Measurements from ENCODE around the gene DLG5.
"Not testable (repeated sequence)": the region's sequence is repeated elsewhere in the genome, so short reads cannot be mapped to it uniquely, and the experiment has no call there.

DLG5 gene

DNA sequence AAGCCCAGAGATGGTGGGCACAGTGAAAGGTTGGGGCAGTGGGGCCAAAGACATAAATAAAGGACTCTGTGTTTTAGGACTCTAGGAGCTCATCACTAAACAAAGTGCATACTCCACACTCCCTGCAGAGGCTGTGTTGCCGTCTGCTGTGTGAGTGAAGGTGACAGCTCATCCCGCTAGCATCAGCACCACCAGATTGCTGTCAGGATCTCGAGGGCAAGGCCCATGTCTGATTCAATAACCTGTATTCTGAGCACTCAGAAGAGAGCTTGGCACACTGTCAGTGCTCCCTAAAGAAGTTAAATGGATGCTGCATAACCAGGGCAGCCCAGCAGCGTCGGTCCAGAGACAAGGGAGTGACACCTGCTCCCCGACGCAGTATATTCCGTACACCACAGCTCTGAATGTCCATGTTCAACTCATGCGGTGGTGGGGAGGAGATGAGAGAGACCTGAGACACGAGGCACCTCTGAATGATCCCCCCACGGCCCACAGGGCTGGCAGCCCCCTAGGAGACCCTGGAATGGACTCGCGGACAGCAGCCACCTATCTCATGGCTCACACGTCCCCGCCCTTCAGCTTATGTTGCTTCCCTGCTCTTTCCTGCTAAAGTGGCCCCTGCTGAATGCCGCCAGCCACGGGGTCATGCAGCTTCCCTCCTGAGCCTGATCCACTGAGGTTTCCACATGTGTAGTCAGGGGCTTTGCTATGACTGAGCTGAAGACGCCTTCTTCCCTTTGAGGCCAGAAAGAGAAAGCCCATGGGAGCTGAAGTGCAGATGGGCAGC, 156.3 kb downstream of the DLG5 start:
- no peaks in the 10 kb centered on the region for H3K4me1 ChIP-seq (ENCODE audit: insufficient read depth, low read length, poor library complexity, severe bottlenecking)
- no peak overlapping the region for H3K4me3 ChIP-seq (ENCODE audit: low read length, poor library complexity, severe bottlenecking)
- H2AFZ ChIP-seq (ENCODE audit: low read length), result no peak overlapping the region
- H3K27me3 ChIP-seq (ENCODE audit: insufficient read depth, low read length, poor library complexity, severe bottlenecking), result no peaks in the 10 kb centered on the region
- H3K9me2 ChIP-seq (replicated peaks; ENCODE audit: low read depth, low read length), result no peaks in the 10 kb centered on the region
- H3K4me2 ChIP-seq (ENCODE audit: low read depth, low read length, poor library complexity, severe bottlenecking), result no peak overlapping the region
- no peaks in the 10 kb centered on the region for H3K36me3 ChIP-seq (ENCODE audit: insufficient read depth, low read length)
- no peaks in the 10 kb centered on the region for H3F3A ChIP-seq (ENCODE audit: low read depth)
- H3K79me2 ChIP-seq (ENCODE audit: insufficient read depth, low read length), result no peaks in the 10 kb centered on the region
- no peak overlapping the region for H3K9ac ChIP-seq (ENCODE audit: low read depth, low read length, poor library complexity, severe bottlenecking)
- TF ChIP-seq, protein P1, sequence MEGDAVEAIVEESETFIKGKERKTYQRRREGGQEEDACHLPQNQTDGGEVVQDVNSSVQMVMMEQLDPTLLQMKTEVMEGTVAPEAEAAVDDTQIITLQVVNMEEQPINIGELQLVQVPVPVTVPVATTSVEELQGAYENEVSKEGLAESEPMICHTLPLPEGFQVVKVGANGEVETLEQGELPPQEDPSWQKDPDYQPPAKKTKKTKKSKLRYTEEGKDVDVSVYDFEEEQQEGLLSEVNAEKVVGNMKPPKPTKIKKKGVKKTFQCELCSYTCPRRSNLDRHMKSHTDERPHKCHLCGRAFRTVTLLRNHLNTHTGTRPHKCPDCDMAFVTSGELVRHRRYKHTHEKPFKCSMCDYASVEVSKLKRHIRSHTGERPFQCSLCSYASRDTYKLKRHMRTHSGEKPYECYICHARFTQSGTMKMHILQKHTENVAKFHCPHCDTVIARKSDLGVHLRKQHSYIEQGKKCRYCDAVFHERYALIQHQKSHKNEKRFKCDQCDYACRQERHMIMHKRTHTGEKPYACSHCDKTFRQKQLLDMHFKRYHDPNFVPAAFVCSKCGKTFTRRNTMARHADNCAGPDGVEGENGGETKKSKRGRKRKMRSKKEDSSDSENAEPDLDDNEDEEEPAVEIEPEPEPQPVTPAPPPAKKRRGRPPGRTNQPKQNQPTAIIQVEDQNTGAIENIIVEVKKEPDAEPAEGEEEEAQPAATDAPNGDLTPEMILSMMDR (conservative IDR thresholded peaks at IDR 0.05; ENCODE audit: low read length), result no peak
- TF ChIP-seq EZH2phosphoT487 (IDR thresholded peaks at IDR 0.05; ENCODE audit: borderline replicate concordance), result no peak
- no peaks in the 10 kb centered on the region for H4K20me1 ChIP-seq (ENCODE audit: insufficient read depth, low read length, poor library complexity, severe bottlenecking)
- H3K9me3 ChIP-seq (ENCODE audit: insufficient read depth, low read depth, low read length), result no peaks in the 10 kb centered on the region

DNA sequence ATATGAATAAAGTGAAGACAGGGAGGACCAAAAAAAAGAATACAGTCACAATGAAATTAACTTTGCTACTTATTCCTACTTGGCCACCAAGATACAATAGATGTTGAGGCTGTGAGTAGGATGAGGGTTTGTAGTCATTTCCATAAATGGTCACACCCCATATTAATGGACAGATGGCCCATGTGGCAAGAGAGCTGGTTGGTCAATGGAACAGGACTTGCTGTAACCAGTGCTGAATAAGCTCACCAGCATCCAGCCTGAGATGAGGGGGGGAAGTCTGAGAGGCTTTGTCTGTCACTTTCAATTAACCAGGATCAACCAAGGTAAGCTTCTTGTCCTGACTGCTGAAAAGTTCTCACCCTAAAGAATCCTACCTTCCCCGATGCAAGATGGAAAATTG, 158.5 kb downstream of the DLG5 start:
- Histone ChIP-seq H3K27me3 (ENCODE audit: insufficient read depth, low read length, poor library complexity, severe bottlenecking) (no peaks in the 10 kb centered on the region), H3K4me1 (ENCODE audit: insufficient read depth, low read length, poor library complexity, severe bottlenecking) (peaks cover 15% of the 10 kb centered on the region), H3K36me3 (ENCODE audit: insufficient read depth, low read length) (no peaks in the 10 kb centered on the region), H3K9me2 (replicated peaks; ENCODE audit: low read depth, low read length) (no peaks in the 10 kb centered on the region), H3K4me2 (ENCODE audit: low read depth, low read length, poor library complexity, severe bottlenecking) (no peak overlapping the region), H3F3A (ENCODE audit: low read depth) (no peaks in the 10 kb centered on the region), H3K4me3 (ENCODE audit: low read length, poor library complexity, severe bottlenecking) (no peak overlapping the region), H3K79me2 (ENCODE audit: insufficient read depth, low read length) (no peaks in the 10 kb centered on the region), H2AFZ (ENCODE audit: low read length) (no peak overlapping the region), H4K20me1 (ENCODE audit: insufficient read depth, low read length, poor library complexity, severe bottlenecking) (no peaks in the 10 kb centered on the region), H3K9ac (ENCODE audit: low read depth, low read length, poor library complexity, severe bottlenecking) (no peak overlapping the region), H3K9me3 (ENCODE audit: insufficient read depth, low read depth, low read length) (no peaks in the 10 kb centered on the region)
- TF ChIP-seq, protein P1 (conservative IDR thresholded peaks at IDR 0.05; ENCODE audit: low read length), result no peak
- no peak for TF ChIP-seq EZH2phosphoT487 (IDR thresholded peaks at IDR 0.05; ENCODE audit: borderline replicate concordance)

DNA sequence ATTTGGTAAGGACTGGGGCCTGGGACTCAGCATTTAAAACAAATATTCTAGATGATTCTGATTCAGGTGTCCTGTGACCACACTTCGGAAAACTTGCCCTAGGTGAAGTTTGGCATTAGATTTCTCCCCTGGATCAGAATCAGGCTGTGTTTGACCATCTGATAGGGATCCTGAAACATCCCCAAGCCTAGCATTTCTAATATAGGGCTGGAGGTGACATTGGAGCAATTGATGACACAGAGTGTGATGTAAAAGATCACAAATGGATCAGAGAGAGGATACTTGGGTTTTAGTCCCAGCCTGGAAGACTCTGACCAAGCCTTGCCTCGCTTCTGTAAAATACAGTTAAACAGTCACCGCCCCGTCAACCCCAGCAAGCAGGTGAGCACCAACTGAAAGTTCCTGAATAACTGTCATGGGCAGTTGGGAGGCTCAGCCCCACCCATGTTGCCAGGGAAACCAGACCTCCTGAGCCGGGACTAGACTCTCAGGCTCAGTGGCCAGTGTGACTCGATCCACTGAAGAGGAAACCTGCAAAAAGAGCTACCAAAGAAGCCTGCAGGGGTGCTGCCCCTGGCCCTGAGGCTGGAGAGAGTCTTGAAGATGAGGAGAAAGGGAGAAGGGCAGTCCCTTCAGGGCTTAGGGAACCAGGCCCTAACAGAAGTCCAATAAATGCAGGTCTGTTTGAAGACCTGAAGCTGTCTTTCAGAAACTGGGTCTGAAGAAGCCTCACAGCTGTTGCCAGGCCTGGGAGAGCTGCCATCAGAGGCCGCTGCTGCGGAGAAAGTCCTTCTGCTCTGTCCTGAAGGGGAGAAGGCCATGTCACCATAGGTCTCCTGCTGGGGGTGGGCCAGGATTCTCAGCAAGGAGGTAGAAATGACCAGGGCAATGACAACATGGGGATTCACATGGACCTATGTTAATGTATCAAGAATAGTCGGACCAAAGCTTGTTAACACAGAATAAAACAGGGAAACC, 162.8 kb downstream of the DLG5 start:
- TF ChIP-seq, protein P1 (conservative IDR thresholded peaks at IDR 0.05; ENCODE audit: low read length), result no peak
- no peak for TF ChIP-seq EZH2phosphoT487 (IDR thresholded peaks at IDR 0.05; ENCODE audit: borderline replicate concordance)

DNA sequence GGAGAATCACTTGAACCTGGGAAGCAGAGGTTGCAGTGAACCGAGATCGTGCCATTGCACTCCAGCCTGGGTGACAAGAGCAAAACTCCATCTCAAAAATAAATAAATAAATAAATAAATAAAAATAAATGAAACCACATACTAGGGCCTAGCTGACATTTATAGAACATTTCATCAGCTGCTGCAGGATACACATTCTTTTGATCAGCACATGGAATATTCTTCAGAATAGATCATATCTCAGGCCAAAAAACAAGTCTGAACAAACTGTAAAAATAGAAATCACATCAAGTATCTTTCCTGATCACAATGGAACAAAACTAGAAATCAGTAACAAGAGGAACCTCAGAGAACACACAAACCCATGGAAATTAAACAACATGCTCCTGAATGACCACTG, 168.1 kb downstream of the DLG5 start:
- not testable (repeated sequence) for H3K79me2 ChIP-seq (ENCODE audit: insufficient read depth, low read length); H3K9ac ChIP-seq (ENCODE audit: low read depth, low read length, poor library complexity, severe bottlenecking); H3K27me3 ChIP-seq (ENCODE audit: insufficient read depth, low read length, poor library complexity, severe bottlenecking); H4K20me1 ChIP-seq (ENCODE audit: insufficient read depth, low read length, poor library complexity, severe bottlenecking); H3K9me2 ChIP-seq (replicated peaks; ENCODE audit: low read depth, low read length); H3F3A ChIP-seq (ENCODE audit: low read depth); H3K4me2 ChIP-seq (ENCODE audit: low read depth, low read length, poor library complexity, severe bottlenecking); H3K36me3 ChIP-seq (ENCODE audit: insufficient read depth, low read length); H3K9me3 ChIP-seq (ENCODE audit: insufficient read depth, low read depth, low read length); H3K4me3 ChIP-seq (ENCODE audit: low read length, poor library complexity, severe bottlenecking); H3K4me1 ChIP-seq (ENCODE audit: insufficient read depth, low read length, poor library complexity, severe bottlenecking); H2AFZ ChIP-seq (ENCODE audit: low read length)

More for the DNA sequence above, 162.8 kb downstream of the DLG5 start:
- Histone ChIP-seq H3K9me3 (ENCODE audit: insufficient read depth, low read depth, low read length) (no peaks in the 10 kb centered on the region), H3K9me2 (replicated peaks; ENCODE audit: low read depth, low read length) (no peaks in the 10 kb centered on the region), H3K9ac (ENCODE audit: low read depth, low read length, poor library complexity, severe bottlenecking) (peak overlapping the region; percentile 56), H2AFZ (ENCODE audit: low read length) (peak overlapping the region; percentile 27; the same call in 1 of the 2 replicates), H3K4me2 (ENCODE audit: low read depth, low read length, poor library complexity, severe bottlenecking) (peak overlapping the region; percentile 52), H3K36me3 (ENCODE audit: insufficient read depth, low read length) (no peaks in the 10 kb centered on the region), H3F3A (ENCODE audit: low read depth) (no peaks in the 10 kb centered on the region), H3K27me3 (ENCODE audit: insufficient read depth, low read length, poor library complexity, severe bottlenecking) (no peaks in the 10 kb centered on the region), H3K4me3 (ENCODE audit: low read length, poor library complexity, severe bottlenecking) (peak overlapping the region; percentile 1), H3K79me2 (ENCODE audit: insufficient read depth, low read length) (no peaks in the 10 kb centered on the region), H3K4me1 (ENCODE audit: insufficient read depth, low read length, poor library complexity, severe bottlenecking) (peaks cover 15% of the 10 kb centered on the region), H4K20me1 (ENCODE audit: insufficient read depth, low read length, poor library complexity, severe bottlenecking) (no peaks in the 10 kb centered on the region)

Data from Loucy (cell line).